ENCODE measurements around the gene SCTR. TPM values are rescaled to one million over a fixed set of nuclear protein-coding genes. Genes with fewer than 3 reads are reported as not detected.

Gene SCTR
- total and polyA plus RNA-seq, 2 of the 13 experiments (the other 11 are each of a cell fraction or from before 2014, with no cell fraction given), result not detected

- TF ChIP-seq ZNF772 (CRISPR knock-in tag; IDR thresholded peaks at IDR 0.05), result 0 out of 2 replicates have a peak, but pooled peaks have one; percentile 65
- TF ChIP-seq ZNF432 (CRISPR knock-in tag; IDR thresholded peaks at IDR 0.05; ENCODE audit: borderline replicate concordance), result no peak
- no peak for TF ChIP-seq NR1H2 (CRISPR knock-in tag; IDR thresholded peaks at IDR 0.05; ENCODE audit: borderline replicate concordance, low read depth)
- peak; percentile 73; the same call in 1 of the 2 replicates for TF ChIP-seq ZNF598 (CRISPR knock-in tag; IDR thresholded peaks at IDR 0.05; ENCODE audit: borderline replicate concordance)
- no peak for TF ChIP-seq HOXA7 (CRISPR knock-in tag; IDR thresholded peaks at IDR 0.05)
- TF ChIP-seq ZGPAT (CRISPR knock-in tag; IDR thresholded peaks at IDR 0.05), result peak; percentile 59; the same call in 1 of the 2 replicates
- TF ChIP-seq SIN3B (IDR thresholded peaks at IDR 0.05; ENCODE audit: low read length), result no peak
- TF ChIP-seq ZNF879 (CRISPR knock-in tag; IDR thresholded peaks at IDR 0.05), result no peak
- no peak for TF ChIP-seq NBN (conservative IDR thresholded peaks at IDR 0.05)
- peak; percentile 21; the same call in 1 of the 2 replicates for TF ChIP-seq ZNF124 (CRISPR knock-in tag; IDR thresholded peaks at IDR 0.05)
- TF ChIP-seq ZNF609 (CRISPR knock-in tag; IDR thresholded peaks at IDR 0.05; ENCODE audit: borderline replicate concordance), result peak; percentile 70
- TF ChIP-seq ZNF274 (CRISPR knock-in tag; IDR thresholded peaks at IDR 0.05), result 0 out of 2 replicates have a peak, but pooled peaks have one; percentile 51
- TF ChIP-seq ARID3A (IDR thresholded peaks at IDR 0.05; ENCODE audit: low read depth, low read length), result 0 out of 2 replicates have a peak, but pooled peaks have one; percentile 34
- TF ChIP-seq MTA3 (CRISPR knock-in tag; IDR thresholded peaks at IDR 0.05), result no peak
- TF ChIP-seq ZSCAN9 (CRISPR knock-in tag; IDR thresholded peaks at IDR 0.05; ENCODE audit: borderline replicate concordance), result peak; percentile 43; the same call in 1 of the 2 replicates
- peak; percentile 45 for TF ChIP-seq KAT8 (CRISPR knock-in tag; IDR thresholded peaks at IDR 0.05)
- no peak; the same call in 1 of the 2 replicates for TF ChIP-seq JUNB (CRISPR knock-in tag; IDR thresholded peaks at IDR 0.05; ENCODE audit: borderline replicate concordance)
- peak; percentile 79 for TF ChIP-seq FOXP4 (CRISPR knock-in tag; IDR thresholded peaks at IDR 0.05)
- no peak for TF ChIP-seq SMAD3 (CRISPR knock-in tag; IDR thresholded peaks at IDR 0.05)
- TF ChIP-seq RXRA (CRISPR knock-in tag; IDR thresholded peaks at IDR 0.05), result peak; percentile 33; the same call in 1 of the 2 replicates
Measured at GRCh38 chr2:119487434-119488244, 36.6 kb downstream of the SCTR start (continued).
